Left renal pelvis (tissue), 4 donors: ENCODE data around the gene THBS4. TPM values are rescaled to one million over a fixed set of nuclear protein-coding genes. Genes with fewer than 3 reads are reported as not detected.

Experiments used
- DNase-seq, 4 donors: peaks; one replicate each; pipeline ENCODE4 v3.0.0-alpha.2; 2013; ENCODE audit warnings: low read depth in 4 of 4, low spot score in 3 of 4
- polyA plus RNA-seq, 4 donors: library from polyadenylated mRNA; unstranded; fragments of 120-200 nt; gene quantifications; one replicate each; pipeline ENCODE4 v1.2.1, GENCODE V29; 2013; ENCODE audit not compliant: insufficient read length in 4 of 4

THBS4 gene
- polyA plus RNA-seq, 4 donors = 10.5 to 14.5 (median 12.1) TPM

DNA sequence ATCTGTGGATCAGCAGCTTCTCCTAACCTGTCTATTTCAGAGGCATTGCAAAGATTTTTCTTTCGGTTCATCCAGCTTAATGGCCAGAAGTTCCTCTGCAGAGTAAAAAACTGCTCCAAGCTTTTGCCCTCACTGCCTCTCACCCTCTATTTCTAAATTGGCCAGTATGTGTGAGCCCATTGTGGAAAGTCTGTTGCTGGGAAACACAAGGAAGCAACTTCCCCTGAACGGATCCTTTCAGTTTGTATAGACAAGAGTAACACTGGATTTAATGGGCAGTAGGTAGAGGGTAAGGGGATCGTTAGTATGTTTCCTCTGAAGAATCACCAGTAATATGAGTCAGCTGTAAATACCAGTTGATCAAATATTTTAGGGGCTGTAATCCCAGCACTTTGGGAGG is 7.2 kb downstream of the THBS4 start:
- no peak for DNase-seq

DNA sequence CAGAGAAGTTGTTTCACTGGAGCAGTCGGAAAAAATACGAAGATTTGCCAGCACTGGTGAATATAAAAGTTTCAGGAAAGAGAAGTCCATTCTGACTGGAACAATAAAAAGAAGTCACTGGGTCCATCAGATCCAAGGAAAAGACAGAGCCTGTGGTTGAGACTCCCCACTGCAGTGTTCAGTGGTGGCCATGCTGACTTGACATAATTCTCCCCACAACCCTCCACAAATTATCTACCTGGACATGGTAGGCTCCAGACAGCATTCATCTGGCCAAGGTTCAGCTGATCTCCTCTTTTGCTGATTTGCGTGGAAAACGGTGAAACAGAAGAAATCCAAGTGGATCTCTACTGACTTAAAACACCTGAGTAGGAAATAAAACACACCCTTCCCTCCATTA is 8.0 kb downstream of the THBS4 start:
- DNase-seq = no peak

DNA sequence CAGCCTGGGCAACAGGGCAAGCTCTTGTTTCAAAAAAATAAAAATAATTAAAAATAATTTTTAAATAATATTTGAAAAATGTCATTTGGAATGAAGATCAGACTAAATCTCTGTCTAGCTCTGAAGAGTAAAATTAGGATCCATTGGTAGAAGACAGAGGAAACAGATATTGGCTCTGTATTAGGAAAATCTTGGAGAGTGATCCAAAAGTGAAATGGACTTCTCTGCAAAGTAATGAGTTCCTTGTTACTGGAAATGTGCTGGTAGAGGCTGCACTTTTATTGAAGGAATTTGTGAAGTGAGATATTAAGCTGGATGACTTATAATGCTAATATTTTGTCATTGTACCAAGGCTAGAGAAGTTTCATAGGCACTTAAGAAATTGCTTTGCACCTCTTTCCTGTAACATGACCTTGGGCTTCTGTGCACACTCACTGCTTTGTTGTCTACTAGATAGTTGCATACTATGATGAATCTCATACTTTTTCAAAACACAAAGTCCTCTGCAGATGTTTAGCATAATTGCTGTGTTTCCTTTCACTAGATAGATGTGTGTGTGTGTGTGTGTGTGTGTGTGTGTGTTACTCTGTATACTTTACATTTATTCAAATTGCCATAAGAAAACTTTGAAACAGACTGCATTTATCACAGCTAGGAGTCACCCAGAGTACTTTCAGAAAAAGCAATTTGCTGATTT is 13.1 kb downstream of the THBS4 start:
- DNase-seq = no peak

DNA sequence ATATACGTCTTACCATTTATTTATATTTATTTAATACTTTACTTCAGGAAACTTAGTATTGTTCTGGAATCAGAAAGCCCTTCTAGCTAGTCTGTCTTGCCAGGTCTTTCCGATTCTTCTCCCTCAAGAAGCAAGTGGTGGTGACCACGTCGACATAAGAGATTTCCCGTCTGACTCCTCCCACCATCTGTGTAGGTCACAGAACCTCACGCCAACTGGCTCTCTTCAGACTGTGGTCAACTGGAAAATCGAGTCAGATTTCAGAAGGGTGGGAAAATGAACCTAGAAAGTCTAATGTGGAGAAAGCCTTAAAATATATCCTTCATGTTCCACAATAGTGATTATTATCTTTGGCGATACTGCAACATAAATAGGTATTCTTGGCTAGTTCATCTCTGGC is 17.3 kb downstream of the THBS4 start:
- DNase-seq = no peak

DNA sequence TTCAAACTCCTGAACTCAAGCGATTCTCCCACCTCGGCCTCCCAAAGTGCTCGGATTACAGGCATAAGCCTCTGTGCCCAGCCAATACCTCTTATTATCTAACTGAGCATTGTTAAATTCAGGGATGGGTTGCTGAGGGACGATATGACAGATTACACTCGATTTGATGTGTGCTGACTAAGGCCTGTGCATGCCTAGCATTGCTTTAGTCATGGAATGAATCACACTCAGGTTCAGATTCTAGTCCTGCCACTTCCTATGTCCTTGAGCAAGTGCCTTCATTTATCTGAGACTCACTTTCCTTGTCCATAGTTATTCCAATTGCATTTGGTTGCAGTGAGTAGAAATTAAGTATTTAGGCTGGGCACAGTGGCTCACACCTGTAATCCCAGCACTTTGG is 19.5 kb downstream of the THBS4 start:
- DNase-seq = no peak

DNA sequence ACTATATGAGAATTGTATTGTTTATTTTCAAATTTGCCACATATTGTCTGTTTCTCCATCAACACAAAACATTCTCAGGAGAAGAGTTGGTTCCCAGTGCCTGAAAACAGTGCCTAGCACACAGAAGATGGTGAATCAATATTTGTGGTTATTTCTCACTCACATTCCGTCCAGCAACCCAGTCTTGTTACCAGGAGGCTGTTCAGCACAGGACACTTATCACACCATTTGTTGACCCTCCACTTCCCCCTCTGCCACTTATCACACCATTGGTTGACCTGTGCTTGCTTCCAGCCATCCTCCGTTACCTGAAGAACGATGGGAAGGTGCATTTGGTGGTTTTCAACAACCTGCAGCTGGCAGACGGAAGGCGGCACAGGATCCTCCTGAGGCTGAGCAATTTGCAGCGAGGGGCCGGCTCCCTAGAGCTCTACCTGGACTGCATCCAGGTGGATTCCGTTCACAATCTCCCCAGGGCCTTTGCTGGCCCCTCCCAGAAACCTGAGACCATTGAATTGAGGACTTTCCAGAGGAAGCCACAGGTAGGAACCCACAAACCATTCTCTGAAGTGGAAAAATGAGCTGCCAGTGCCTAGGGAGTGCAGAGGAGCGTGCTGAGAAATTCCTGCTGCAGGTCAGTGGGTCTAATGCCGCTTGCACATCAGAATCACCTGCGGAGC is 20.5 kb downstream of the THBS4 start:
- DNase-seq = no peak

DNA sequence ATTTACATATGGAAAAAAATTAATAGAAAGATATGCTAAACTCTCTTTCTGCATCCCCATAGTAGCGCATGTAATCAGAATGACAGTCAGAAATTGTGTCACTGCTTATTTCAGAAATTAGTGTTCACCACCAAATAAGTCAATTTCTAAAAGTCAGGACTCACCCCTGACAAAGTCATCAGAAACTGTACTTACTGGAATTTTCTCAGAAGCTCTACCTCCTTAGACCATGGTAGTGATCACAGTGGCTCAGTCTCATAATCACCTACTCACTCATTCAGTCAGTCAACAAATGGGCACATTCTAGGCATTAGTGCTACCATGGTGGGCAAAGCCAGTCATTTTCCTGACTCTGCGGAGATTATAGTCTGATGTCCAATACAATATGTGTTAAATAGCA is 22.0 kb downstream of the THBS4 start:
- DNase-seq = no peak

DNA sequence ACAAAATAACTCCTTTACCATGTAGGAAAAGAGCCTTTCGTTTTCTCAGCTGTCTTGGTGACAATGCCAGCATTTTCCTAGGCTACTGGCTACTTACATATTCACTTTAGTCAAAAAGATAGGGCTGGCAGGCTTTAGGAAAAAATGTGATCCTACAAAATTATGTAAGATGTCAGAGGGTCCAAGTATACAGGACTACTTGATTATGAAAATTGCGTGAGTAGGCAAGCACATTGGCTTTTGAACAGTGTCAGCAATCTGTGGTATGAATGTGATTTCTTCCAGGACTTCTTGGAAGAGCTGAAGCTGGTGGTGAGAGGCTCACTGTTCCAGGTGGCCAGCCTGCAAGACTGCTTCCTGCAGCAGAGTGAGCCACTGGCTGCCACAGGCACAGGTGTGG is 22.8 kb downstream of the THBS4 start:
- no peak for DNase-seq

DNA sequence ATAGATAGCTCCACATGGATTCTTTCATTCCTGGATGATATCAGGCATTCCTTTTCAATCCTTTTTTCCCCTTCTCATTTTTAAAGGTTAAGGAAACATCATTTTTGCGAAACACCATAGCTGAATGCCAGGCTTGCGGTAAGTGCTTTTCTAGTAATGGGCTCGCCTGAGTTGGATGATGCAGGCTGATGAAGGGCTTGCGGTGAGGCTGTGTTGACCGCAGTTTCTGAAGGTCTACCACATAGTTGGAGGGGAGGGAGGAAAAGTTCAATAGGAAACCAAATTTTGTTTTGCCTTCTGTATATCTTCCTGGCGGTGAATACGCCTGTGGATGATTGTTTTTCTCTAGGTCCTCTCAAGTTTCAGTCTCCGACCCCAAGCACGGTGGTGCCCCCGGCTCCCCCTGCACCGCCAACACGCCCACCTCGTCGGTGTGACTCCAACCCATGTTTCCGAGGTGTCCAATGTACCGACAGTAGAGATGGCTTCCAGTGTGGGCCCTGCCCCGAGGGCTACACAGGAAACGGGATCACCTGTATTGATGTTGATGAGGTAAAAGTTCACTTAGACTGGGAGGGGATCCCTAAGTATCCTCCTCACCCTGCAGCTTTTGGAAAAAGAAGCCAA is 24.3 kb downstream of the THBS4 start:
- DNase-seq = no peak

DNA sequence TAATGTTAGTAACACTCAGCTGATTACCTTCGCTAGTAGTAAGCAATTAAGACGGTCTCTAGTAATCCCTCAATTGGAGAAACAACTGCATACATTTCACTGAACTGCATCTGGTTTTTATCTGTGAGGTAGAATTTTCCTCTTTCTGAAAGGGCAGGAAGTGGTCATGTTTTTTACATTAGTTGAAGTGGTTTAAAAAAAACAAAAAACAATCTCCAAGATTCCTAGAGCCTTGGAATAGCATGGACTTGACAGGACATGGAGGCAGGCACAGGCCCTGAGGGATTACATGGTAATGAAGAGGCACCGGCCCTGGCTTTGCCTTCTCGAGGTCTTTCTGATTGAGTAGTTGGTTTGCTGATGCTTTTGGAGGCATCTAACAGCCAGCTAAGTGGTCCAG is 25.8 kb downstream of the THBS4 start:
- DNase-seq = no peak

DNA sequence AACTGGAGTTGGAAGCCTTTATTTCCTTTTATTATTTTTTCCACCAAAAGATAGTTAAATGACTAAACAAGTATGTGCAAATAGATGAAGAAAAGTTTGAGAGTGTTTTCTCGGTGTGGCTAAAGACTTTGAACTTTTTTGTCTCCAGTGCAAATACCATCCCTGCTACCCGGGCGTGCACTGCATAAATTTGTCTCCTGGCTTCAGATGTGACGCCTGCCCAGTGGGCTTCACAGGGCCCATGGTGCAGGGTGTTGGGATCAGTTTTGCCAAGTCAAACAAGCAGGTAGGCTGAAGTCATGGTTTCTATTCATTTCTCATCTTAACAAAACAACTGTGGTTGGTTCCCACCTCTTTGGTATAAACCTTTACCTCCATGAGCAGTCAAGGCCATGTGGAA is 26.4 kb downstream of the THBS4 start:
- DNase-seq = no peak

DNA sequence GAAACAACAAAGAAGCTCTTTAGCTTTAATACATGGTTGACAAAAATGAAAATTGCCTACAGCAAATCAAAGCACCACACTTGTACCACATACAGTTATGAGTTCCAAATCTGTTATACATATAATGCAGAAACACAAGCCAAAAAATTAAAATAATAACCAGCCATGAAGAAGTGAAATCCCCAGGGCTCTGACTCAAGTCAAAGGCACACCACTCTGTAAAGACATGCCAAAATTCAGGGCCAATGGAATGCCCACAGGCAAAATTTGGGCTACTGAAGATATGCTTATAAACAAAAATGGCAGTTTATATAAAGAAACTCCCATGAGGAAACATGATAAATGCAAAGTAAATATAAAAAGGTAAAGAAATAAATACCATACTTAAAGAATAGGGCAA is 29.0 kb downstream of the THBS4 start:
- DNase-seq = no peak

DNA sequence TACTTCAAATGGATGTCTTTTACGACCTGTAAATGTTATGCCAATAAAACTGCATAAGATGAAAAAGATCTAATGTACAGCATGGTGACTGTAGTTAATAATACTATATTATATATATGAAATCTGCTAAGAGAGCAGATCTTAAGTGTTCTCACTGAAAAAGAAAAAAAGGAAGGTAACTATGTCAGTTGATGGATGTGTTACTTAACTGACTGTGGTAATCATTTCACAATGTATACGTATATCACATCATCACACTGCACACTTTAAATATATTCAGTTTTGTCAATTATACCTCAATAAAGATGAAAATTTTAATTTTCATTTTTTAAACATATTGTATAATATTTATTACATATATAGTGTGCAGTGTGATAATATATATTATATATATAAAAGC is 31.9 kb downstream of the THBS4 start:
- no peak for DNase-seq

DNA sequence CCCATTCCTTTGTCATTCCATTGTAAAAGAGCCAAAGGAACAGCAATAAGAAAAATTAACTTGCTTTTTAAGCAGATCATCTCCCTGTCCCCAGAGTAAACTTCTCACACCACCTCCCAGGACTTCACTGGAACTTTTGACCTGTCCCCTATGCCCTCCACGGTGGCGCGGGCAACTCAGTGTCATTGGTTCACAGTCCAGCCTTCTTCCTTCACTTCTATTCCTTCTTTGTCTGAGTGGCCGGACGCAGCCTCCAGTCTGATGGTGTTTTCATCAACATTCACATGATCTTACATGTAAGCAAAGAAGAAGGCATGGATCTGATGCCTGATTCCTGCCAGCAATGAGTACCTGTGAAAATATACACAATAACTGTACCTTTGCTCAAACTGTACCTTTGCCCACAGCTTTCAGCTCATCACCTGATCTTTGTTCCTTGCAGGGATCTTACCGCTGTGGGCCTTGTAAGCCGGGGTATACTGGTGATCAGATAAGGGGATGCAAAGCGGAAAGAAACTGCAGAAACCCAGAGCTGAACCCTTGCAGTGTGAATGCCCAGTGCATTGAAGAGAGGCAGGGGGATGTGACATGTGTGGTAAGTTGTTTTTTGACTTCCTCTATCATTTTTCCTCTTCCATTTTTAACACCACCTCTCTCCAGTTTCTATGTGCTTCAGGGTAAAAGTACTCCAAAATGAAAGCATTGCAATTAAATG is 32.5 kb downstream of the THBS4 start:
- no peak for DNase-seq

DNA sequence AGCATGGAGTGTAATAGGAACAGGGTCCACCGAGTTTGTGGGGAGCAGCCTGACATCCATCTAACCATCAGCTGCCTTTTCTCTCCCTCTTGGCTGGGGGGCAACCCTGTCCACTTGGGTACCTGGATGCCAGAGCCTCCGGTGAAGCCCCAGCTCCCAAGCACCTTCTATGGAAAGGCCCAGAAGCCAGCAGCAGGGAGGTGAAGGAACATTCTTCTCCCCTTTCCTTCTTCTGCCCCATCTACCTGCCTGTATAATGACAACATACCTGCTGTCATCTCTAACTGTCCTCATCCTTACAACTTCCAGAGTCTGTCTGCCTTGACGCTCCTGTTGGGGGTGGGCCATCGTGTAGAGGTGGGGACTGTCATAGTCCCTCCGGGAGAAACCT is 33.1 kb downstream of the THBS4 start:
- no peak for DNase-seq

DNA sequence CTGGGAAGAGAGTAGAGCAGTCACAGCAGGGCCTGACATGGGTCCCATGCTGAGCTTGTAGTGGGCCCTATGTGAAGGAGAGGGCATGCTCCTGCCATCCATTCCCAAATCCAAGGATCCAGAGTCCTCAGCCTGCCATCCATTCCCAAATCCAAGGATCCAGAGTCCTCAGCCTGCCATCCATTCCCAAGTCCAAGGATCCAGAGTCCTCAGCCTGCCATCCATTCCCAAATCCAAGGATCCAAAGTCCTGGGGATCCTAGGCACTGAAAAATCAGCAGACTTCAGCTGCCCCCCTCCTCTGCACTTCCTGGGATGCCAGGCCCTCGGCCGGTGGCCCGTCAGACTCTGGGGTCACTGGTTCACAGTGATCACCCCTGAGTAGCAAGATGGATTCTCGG is 33.6 kb downstream of the THBS4 start:
- DNase-seq = no peak

DNA sequence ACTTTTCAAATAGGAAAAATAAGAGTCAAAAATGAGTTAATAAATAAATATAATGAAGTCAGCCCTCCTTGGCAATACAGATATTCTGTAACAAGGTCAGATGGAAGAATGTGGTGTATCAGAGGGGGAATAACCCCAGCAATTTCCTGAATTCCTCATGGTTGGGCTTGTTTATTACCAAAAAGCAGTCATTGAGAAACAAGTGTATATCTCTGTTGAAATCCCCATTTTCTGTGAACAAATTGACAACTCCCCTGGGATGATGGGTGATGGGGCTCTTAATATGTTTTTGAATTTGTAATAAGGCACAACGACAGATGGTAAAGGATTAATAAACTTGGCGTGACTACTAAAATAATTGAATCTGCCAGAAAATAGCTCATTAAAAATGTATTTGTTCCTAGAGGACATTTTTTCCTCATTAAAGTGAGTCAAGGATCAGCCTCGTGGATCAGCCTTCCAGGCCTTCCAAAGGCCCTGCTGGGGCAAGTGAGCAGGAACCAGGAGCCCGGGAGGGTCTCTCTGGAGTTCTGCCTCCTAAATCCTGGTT is 34.2 kb downstream of the THBS4 start:
- no peak for DNase-seq

DNA sequence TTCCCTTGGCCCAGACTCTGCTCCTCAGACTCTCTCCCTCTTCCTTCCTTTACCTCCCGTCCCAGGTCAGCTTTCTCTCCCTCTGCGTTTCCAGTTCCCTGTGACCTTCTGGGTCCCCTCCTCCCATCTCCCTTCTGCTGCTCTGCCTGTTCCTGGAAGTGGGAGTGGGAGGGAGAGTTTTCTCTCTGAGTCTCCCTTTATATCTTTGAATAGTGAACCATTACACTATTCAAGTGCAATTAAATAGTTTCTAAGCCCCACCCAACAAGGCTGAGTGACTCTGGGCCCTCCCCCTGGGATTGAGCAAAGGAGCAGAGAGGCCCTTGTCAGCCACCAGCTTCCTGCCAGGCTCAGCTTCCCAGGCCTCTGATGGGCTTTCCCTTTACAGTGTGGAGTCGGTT is 34.8 kb downstream of the THBS4 start:
- no peak for DNase-seq

DNA sequence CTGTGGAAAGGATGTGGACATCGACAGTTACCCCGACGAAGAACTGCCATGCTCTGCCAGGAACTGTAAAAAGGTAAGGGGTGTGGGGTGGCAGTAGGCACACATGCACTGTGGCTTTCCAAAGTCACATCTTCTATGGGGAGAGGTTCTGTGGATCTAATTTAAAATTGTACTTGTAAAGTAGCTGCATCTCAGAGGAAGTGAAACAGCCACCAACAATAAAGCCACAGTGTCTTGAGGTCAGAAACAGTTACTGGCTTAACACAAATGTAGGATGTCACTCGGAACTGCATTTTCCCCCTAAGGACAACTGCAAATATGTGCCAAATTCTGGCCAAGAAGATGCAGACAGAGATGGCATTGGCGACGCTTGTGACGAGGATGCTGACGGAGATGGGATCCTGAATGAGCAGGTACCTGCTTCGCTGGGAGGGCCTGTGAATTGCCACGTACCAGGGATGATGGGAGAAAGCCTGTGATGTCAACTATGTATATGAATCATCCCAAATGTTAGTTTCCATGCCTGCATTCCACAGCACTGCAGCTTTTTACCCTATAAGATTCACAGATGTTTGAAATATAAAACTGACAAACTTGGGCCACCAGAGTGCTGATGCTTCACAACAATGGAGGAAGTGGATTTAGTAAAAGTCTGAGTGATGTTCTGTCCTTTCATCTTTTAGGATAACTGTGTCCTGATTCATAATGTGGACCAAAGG is 35.3 kb downstream of the THBS4 start:
- DNase-seq = no peak

DNA sequence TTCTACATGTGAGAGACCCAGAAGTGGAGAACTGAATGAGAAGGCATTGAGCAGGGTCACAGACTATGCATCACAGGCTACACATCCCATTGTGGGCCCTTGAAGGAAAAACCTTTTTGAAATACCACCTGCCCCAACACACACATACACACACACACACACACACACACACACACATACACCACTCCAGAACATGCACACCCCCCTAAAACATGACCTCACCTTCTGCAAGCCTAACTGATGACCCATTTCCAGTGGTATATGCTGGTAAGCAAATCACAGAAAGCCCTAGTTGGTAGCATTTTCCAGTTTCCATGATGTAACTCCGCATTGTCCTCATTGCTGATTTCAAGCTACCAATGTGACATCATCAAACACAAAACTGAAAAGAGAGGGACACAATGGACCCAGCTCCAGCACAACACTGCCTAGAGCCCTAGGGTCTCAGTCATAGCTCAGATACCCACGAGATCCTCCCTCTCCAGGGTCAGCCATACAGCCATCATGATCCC is 36.4 kb downstream of the THBS4 start:
- DNase-seq = no peak
